ENCODE results near the gene NSF.
"Not testable (repeated sequence)": the region's sequence is repeated elsewhere in the genome, so short reads cannot be mapped to it uniquely, and the experiment has no call there.

NSF gene

GRCh38 chr17:46590157-46591146 lies at the start of gene NSF:
Gene NSF, plus strand, starts transcription at chr17:46590669. Its CDS starts 107 bp downstream, at chr17:46590776.
- H3K4me3 ChIP-seq (ENCODE audit: control insufficient read depth, low read depth, low read length), result not testable (repeated sequence)

DNA sequence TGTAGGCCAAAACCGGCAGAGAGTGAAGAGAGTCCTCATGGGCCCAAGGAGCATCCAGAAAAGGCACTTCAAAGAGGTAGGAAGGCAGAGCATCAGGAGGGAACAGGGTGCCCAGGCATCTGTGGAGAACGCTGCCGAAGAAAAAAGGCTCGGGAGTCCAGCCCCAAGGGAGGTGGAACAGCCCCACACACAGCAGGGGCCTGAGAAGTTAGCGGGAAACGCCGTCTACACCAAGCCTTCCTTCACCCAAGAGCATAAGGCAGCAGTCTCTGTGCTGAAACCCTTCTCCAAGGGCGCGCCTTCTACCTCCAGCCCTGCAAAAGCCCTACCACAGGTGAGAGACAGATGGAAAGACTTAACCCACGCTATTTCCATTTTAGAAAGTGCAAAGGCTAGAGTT lies 41.9 kb upstream of the NSF start:
- H3K4me3 ChIP-seq (ENCODE audit: control insufficient read depth, low read depth, low read length); DNase-seq (ENCODE audit: low read depth): not testable (repeated sequence)

More at GRCh38 chr17:46590157-46591146, at the start of gene NSF:
- not testable (repeated sequence) for DNase-seq (ENCODE audit: low read depth)

GRCh38 chr17:46559155-46559554 lies 31.3 kb upstream of the NSF start:
- H3K4me3 ChIP-seq (ENCODE audit: control insufficient read depth, low read depth, low read length); DNase-seq (ENCODE audit: low read depth): not testable (repeated sequence)

GRCh38 chr17:46560048-46560447 lies 30.4 kb upstream of the NSF start:
- not testable (repeated sequence) for DNase-seq (ENCODE audit: low read depth); H3K4me3 ChIP-seq (ENCODE audit: control insufficient read depth, low read depth, low read length)

GRCh38 chr17:46566284-46566683 lies 24.2 kb upstream of the NSF start:
- not testable (repeated sequence) for H3K4me3 ChIP-seq (ENCODE audit: control insufficient read depth, low read depth, low read length)

DNA sequence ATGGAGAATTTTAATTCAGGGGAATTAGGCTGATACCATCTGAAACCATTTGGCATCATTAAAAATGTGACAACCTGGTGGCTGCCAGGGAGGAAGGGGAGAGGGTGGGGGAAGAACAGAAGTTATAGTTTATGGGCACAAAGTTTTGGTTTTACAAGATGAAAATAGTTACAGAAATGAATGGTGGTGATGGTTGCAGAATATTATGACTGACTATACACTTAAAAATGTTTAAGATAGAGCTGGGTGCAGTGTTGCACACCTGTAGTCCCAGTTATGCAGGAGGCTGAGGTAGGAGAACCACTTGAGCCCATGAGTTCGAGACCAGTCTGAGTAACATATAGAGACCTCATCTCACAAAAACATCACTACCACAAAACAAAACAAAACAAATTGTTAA lies 23.5 kb upstream of the NSF start:
- not testable (repeated sequence) for DNase-seq (ENCODE audit: low read depth); H3K4me3 ChIP-seq (ENCODE audit: control insufficient read depth, low read depth, low read length)

More at GRCh38 chr17:46566284-46566683, 24.2 kb upstream of the NSF start:
- DNase-seq (ENCODE audit: low read depth), result not testable (repeated sequence)

DNA sequence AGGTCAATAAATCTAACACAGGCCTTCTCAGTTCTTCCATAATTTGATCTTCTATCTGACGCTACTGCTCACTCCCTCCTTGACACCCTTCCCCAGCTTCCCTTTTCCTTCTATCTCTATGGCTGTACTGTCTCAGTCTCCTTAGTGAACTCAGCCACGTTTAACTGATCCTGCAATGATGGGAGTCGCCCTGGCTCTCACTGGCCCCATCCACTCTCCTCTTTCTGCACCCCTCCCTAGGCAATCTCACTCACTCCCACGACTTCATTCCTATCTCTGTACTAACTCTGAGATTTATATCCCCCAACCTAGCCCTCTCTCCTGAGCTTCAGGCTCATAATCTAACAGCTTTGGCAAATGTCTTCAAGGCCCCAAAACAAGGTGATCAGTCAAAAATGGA lies 18.7 kb upstream of the NSF start:
- not testable (repeated sequence) for H3K4me3 ChIP-seq (ENCODE audit: control insufficient read depth, low read depth, low read length); DNase-seq (ENCODE audit: low read depth)

DNA sequence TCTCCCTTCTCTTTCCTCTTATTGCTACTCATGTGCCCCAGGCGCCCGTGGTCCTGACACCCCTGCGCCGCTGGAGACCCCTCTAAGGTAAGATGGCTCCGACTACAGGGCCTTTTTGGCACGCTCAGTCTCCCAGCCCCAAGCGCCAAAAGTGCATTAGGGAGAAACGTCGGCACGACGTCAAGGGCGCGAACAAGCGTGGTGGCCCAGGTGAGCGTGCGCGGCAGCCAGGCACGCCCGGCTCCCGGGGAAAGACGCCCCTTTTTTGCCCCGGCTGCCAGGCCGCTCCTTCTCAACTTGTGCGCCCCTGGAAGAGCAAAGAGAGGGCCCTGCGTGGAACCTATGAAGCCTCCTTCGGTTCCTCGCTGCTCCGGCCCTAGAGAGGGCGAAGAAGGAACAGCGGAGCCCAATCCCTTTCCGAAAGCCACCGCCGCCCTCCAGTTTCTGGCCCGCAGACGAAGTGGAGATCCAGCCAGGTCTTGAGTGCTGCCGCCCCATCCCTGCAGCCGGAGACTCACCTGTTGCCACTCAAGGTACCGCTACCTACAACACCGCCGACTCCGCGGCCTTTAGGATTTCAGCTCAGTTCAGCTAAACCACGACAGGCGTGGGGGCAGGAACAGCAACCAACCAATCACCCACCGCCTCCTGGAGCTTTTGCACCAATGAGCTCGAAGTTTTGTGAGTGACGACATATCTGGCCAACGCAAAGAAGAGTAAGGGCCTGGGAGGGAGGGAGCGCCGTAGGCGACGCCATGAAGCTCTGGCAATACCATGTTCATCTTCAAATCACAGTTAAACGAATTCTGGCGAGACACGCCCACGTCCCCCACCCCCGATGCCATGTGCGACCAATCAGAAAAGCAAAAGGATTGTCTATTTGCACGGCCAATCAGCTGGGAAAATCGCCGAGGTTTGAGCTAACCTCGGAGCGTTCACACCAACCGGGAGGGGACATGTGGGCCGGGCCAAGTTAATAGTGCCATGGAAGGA lies 11.1 kb upstream of the NSF start, which contains the start of gene ARL17A:
Gene ARL17A (minus strand): TSS at position 609 of the 993 bp plus-strand sequence. CDS start 3,369 bp downstream, outside the sequence.
- DNase-seq (ENCODE audit: low read depth), result not testable (repeated sequence)

DNA sequence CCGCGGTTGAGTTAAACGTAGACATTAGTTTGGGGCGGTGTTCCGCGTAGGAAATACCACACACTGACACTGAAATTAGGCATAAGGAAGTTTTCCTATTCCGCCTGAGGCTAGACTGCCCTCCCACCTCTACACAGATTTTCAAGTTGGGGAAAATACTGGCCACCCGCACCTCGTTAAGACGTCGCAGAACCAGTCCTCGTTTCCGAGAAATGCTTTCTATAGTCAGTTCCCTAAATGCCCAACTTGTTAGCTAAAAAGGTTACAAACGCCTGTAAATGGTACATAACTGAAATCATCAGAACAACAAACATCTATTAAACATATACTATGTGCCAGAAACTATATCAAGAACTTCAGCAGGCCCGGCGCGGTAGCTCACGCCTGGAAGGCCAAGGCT lies 10.4 kb upstream of the NSF start:
- not testable (repeated sequence) for H3K4me3 ChIP-seq (ENCODE audit: control insufficient read depth, low read depth, low read length); DNase-seq (ENCODE audit: low read depth)

More for the DNA sequence above, 11.1 kb upstream of the NSF start, which contains the start of gene ARL17A:
- H3K4me3 ChIP-seq (ENCODE audit: control insufficient read depth, low read depth, low read length), result not testable (repeated sequence)

GRCh38 chr17:46585444-46585843 lies 5.0 kb upstream of the NSF start:
- DNase-seq (ENCODE audit: low read depth); H3K4me3 ChIP-seq (ENCODE audit: control insufficient read depth, low read depth, low read length): not testable (repeated sequence)

DNA sequence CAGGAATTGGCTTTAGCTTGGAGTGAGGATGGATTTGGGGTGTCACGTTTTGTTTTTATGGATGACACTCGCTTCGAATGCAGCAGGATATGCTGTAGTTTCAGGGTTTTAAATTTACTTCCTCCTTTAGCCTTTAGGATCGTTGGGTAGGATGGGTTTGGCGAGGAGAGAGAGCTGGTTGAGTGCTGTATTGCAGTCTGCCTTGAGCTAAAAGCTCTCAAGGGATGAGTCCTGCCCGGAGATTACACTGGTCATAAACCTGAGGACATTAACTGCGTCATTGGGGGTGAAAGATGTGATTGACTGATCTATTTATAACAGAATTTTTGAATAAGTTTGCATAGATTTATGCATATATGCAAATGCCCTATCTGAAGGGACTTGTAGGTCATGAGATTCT lies 863 bp downstream of the NSF start:
- H3K4me3 ChIP-seq (ENCODE audit: control insufficient read depth, low read depth, low read length); DNase-seq (ENCODE audit: low read depth): not testable (repeated sequence)

DNA sequence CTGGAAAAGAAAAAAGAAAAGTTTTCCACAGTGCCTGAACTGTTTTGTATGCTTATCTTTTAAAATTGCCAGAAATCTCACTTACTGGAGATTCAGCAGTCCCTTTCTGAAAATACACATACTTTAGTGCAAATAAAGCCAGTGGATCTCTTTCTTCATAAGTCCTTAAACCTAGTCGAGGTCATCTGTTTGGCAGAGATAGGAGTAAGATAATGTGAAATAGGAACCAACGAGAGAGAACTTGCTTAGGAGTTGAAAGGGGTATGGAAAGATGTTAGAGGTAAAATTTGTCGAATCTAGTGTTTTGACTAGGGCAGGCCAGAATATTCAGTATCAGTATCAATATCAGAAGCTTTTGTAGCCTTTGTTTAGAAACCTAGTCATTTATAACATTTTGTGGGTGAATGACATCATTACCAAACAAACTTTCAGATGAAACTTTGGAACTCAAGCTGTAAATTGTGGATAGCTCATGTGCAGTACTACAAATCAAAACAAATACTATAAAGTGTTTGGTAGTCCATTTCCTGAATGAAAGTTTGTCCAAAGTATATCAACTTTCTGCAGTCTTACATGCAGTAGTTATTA lies 8.0 kb downstream of the NSF start:
- not testable (repeated sequence) for H3K4me3 ChIP-seq (ENCODE audit: control insufficient read depth, low read depth, low read length); DNase-seq (ENCODE audit: low read depth)

DNA sequence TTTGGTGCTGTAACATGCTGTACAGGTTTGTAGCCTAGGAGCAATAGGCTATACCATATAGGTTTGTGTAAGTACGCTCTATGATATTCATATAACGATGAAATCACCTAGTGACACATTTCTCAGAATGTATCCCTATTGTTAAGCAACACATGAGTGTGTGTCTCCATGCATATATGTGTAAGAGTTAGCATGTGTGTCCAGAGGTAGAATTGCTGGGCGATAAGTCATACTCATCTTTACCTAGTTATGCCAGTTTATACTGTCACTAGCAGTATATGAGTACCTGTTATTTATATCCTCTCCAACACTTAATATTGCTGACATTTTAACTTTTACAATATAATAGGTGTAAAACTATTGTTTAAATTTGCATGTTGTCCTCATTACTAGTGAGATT lies 10.3 kb downstream of the NSF start:
- H3K4me3 ChIP-seq (ENCODE audit: control insufficient read depth, low read depth, low read length); DNase-seq (ENCODE audit: low read depth): not testable (repeated sequence)

GRCh38 chr17:46603125-46603524 lies 12.7 kb downstream of the NSF start:
- DNase-seq (ENCODE audit: low read depth); H3K4me3 ChIP-seq (ENCODE audit: control insufficient read depth, low read depth, low read length): not testable (repeated sequence)

GRCh38 chr17:46611304-46611703 lies 20.8 kb downstream of the NSF start:
- DNase-seq (ENCODE audit: low read depth); H3K4me3 ChIP-seq (ENCODE audit: control insufficient read depth, low read depth, low read length): not testable (repeated sequence)

- not testable (repeated sequence) for DNase-seq (ENCODE audit: low read depth); H3K4me3 ChIP-seq (ENCODE audit: control insufficient read depth, low read depth, low read length)
Observed at GRCh38 chr17:46613876-46614275, 23.4 kb downstream of the NSF start.

GRCh38 chr17:46617121-46617520 lies 26.7 kb downstream of the NSF start:
- not testable (repeated sequence) for DNase-seq (ENCODE audit: low read depth); H3K4me3 ChIP-seq (ENCODE audit: control insufficient read depth, low read depth, low read length)

GRCh38 chr17:46618975-46619374 lies 28.5 kb downstream of the NSF start:
- DNase-seq (ENCODE audit: low read depth); H3K4me3 ChIP-seq (ENCODE audit: control insufficient read depth, low read depth, low read length): not testable (repeated sequence)
